Measurements from ENCODE around the gene GPR142.

GPR142 gene

GRCh38 chr17:74371653-74372147 lies 4.4 kb downstream of the GPR142 start:
- no peak for DNase-seq

GRCh38 chr17:74372426-74372825 lies 5.1 kb downstream of the GPR142 start:
- no peak for DNase-seq

- no peak for DNase-seq
Observed at GRCh38 chr17:74373838-74374606, 6.7 kb downstream of the GPR142 start.

- no peak for DNase-seq
Observed at GRCh38 chr17:74374858-74375257, 7.6 kb downstream of the GPR142 start.

GRCh38 chr17:74379495-74380085 lies 12.3 kb downstream of the GPR142 start:
- peak; percentile 98 to 99 for DNase-seq

GRCh38 chr17:74380086-74380958 lies 13.0 kb downstream of the GPR142 start:
- DNase-seq, result no peak

- DNase-seq, result no peak
Observed at GRCh38 chr17:74380959-74381808, 13.9 kb downstream of the GPR142 start.

- DNase-seq, result no peak
Observed at GRCh38 chr17:74383141-74383540, 15.8 kb downstream of the GPR142 start.

- DNase-seq, result no peak
Observed at GRCh38 chr17:74385201-74385600, 17.9 kb downstream of the GPR142 start.

- DNase-seq, result no peak
Observed at GRCh38 chr17:74386386-74386785, 19.1 kb downstream of the GPR142 start.

GRCh38 chr17:74387365-74388218 lies 20.3 kb downstream of the GPR142 start:
- no peak for DNase-seq

- DNase-seq, result no peak
Observed at GRCh38 chr17:74389084-74389753, 21.9 kb downstream of the GPR142 start.

- no peak for DNase-seq
Observed at GRCh38 chr17:74389937-74390679, 22.8 kb downstream of the GPR142 start.

GRCh38 chr17:74390680-74391653 lies 23.7 kb downstream of the GPR142 start:
- no peak for DNase-seq

GRCh38 chr17:74391771-74392170 lies 24.5 kb downstream of the GPR142 start:
- DNase-seq, result no peak

- DNase-seq, result no peak
Observed at GRCh38 chr17:74392848-74393247, 25.5 kb downstream of the GPR142 start.

- no peak for DNase-seq
Observed at GRCh38 chr17:74393346-74393942, 26.1 kb downstream of the GPR142 start.

- DNase-seq, result no peak
Observed at GRCh38 chr17:74394275-74394950, 27.1 kb downstream of the GPR142 start.

Data from stimulated activated CD4-positive, alpha-beta T cell treated with anti-CD3 and anti-CD28 coated beads, Interleukin-2, amount 100 ng/mL, for 48 hours (primary cell).